Activated naive CD8-positive, alpha-beta T cell (primary cell): ENCODE data around the gene PKHD1.

ENCODE experiments used
- H3K27ac Mint-ChIP-seq: one replicate; pipeline ENCODE4 v1.8.0; 2021; ENCODE audit warnings: mixed read lengths
- H3K27me3 Mint-ChIP-seq: one replicate; pipeline ENCODE4 v1.8.0; 2021; ENCODE audit warnings: mixed read lengths
- H3K36me3 Mint-ChIP-seq: one replicate; pipeline ENCODE4 v1.8.0; 2021; ENCODE audit warnings: mixed read lengths
- H3K4me1 Mint-ChIP-seq: one replicate; pipeline ENCODE4 v1.8.0; 2021; ENCODE audit warnings: low read depth, mixed read lengths
- H3K4me3 Mint-ChIP-seq: one replicate; pipeline ENCODE4 v1.8.0; 2021; ENCODE audit warnings: mild to moderate bottlenecking, mixed read lengths
- H3K9me3 Mint-ChIP-seq: one replicate; pipeline ENCODE4 v1.8.0; 2021; ENCODE audit warnings: low read depth, mixed read lengths

Gene PKHD1

GRCh38 chr6:52116605-52116948 lies 29.2 kb upstream of the PKHD1 start:
- Mint-ChIP-seq H3K9me3 (peaks cover 7% of the 10 kb centered on the region), H3K27me3 (peaks cover 5% of the 10 kb centered on the region), H3K4me3 (no peak overlapping the region), H3K27ac (no peak overlapping the region), H3K4me1 (no peaks in the 10 kb centered on the region), H3K36me3 (peaks cover 6% of the 10 kb centered on the region)

- H3K4me3 Mint-ChIP-seq, result no peak overlapping the region
- peaks cover 4% of the 10 kb centered on the region for H3K9me3 Mint-ChIP-seq
- H3K4me1 Mint-ChIP-seq, result no peaks in the 10 kb centered on the region
- H3K27me3 Mint-ChIP-seq, result peaks cover 2% of the 10 kb centered on the region
- peaks cover 3% of the 10 kb centered on the region for H3K36me3 Mint-ChIP-seq
- H3K27ac Mint-ChIP-seq, result no peak overlapping the region
Observed at GRCh38 chr6:52115891-52116604, 28.6 kb upstream of the PKHD1 start.

DNA sequence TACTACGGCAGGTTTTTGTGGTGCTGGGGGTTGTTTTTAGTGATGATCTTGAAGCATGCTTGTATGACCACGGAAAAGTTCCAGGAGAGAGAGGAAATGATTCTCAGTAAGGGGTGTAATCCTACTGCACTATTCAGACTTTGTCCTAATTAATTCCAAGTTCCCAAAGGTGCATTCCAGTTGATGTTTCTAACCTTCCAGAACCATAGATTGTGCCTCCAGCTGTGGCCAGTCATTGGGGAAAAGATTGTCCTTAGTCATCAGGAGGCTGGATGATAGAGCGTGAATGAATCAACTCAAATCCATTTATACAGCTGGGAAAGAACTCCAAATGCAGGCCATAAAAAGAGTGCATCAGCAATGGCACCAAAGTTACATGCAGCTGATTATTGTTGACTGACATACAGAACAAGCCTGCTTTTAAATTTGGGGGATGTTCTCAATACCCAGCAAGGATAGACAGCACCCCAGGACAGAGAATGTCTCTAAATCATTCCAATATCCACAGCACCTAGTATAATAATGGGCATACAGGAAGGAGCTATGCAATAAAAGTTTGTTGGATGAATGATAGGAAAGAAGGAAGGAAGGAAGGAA lies 27.8 kb upstream of the PKHD1 start:
- Mint-ChIP-seq H3K27me3 (peaks cover 2% of the 10 kb centered on the region), H3K4me1 (no peaks in the 10 kb centered on the region), H3K27ac (no peak overlapping the region), H3K4me3 (no peak overlapping the region), H3K9me3 (peaks cover 1% of the 10 kb centered on the region), H3K36me3 (peaks cover 3% of the 10 kb centered on the region)

- no peaks in the 10 kb centered on the region for H3K4me1 Mint-ChIP-seq
- H3K36me3 Mint-ChIP-seq, result peaks cover 3% of the 10 kb centered on the region
- no peak overlapping the region for H3K4me3 Mint-ChIP-seq
- peaks cover 7% of the 10 kb centered on the region for H3K27me3 Mint-ChIP-seq
- H3K27ac Mint-ChIP-seq, result no peak overlapping the region
- H3K9me3 Mint-ChIP-seq, result no peaks in the 10 kb centered on the region
Observed at GRCh38 chr6:52109171-52109571, 21.8 kb upstream of the PKHD1 start.

DNA sequence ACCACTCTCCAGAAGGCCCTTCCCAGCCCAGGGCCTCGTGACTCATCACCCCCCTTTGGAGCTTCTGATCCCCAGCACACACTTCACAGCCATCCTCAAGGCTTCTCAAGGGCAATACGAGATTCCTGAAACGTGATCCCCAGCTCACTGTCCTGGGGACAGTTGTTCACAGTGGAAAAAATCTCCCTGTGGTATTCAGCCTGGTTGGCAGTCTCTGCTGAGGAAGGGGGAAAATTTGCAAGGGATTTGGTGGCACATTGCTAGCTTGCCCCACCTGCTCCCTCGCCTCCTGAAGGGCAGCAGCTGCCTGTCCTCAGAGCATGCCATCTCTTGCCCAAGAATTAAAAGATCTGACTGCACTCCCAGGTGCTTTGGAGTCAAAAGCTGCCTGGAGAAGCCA lies 20.7 kb upstream of the PKHD1 start:
- no peak overlapping the region for H3K4me3 Mint-ChIP-seq
- H3K27ac Mint-ChIP-seq, result no peak overlapping the region
- no peaks in the 10 kb centered on the region for H3K9me3 Mint-ChIP-seq
- peaks cover 3% of the 10 kb centered on the region for H3K36me3 Mint-ChIP-seq
- H3K4me1 Mint-ChIP-seq, result no peaks in the 10 kb centered on the region
- peaks cover 7% of the 10 kb centered on the region for H3K27me3 Mint-ChIP-seq

DNA sequence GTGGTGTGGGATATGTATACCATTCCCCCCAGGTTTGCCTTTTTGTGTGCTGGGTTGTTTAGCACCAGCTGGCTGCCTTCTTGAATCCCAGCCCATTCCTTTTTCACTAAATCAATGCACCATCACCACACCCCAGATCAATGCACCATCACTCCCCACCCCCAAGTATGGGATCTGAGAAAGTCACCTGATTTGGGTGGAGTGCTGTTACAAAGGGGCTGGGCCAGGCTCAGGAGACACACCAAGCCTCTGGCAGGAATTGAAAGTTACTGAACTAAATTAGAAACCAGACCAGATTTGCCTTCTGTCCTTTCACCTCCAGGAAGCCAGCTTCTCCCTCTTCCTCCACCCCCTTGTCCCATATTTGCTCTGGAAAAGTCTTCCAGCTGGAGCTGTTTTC lies 19.6 kb upstream of the PKHD1 start:
- Mint-ChIP-seq H3K27me3 (peaks cover 7% of the 10 kb centered on the region), H3K27ac (no peak overlapping the region), H3K36me3 (no peaks in the 10 kb centered on the region), H3K4me1 (no peaks in the 10 kb centered on the region), H3K4me3 (no peak overlapping the region), H3K9me3 (no peaks in the 10 kb centered on the region)

GRCh38 chr6:52104979-52105378 lies 17.6 kb upstream of the PKHD1 start:
- Mint-ChIP-seq H3K4me3 (no peak overlapping the region), H3K27ac (no peak overlapping the region), H3K36me3 (no peaks in the 10 kb centered on the region), H3K27me3 (peaks cover 12% of the 10 kb centered on the region), H3K9me3 (no peaks in the 10 kb centered on the region), H3K4me1 (no peaks in the 10 kb centered on the region)

GRCh38 chr6:52103623-52104022 lies 16.2 kb upstream of the PKHD1 start:
- Mint-ChIP-seq H3K27me3 (peaks cover 12% of the 10 kb centered on the region), H3K4me1 (no peaks in the 10 kb centered on the region), H3K36me3 (no peaks in the 10 kb centered on the region), H3K27ac (no peak overlapping the region), H3K9me3 (no peaks in the 10 kb centered on the region), H3K4me3 (no peak overlapping the region)

DNA sequence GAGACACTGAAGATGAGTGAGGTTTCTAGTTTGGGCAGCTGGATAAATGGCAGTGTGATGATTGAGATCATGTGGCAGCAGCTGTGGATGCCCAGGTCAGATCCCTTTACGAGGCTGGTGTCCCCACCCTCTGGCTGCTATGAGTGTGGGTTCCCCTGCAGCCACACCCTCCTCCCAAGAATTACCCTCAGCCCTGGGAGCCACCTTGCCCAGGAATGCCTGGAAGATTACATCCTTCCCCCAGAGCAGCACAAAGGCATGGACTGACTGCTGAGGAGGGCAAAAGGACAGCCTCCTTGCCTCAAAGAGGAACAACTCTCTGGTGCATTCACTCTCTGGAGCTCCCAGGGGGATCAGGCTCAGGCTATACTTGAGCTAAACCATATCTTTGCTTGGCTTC lies 15.0 kb upstream of the PKHD1 start:
- no peaks in the 10 kb centered on the region for H3K36me3 Mint-ChIP-seq
- no peaks in the 10 kb centered on the region for H3K9me3 Mint-ChIP-seq
- peaks cover 12% of the 10 kb centered on the region for H3K27me3 Mint-ChIP-seq
- no peaks in the 10 kb centered on the region for H3K4me1 Mint-ChIP-seq
- H3K4me3 Mint-ChIP-seq, result no peak overlapping the region
- H3K27ac Mint-ChIP-seq, result no peak overlapping the region

DNA sequence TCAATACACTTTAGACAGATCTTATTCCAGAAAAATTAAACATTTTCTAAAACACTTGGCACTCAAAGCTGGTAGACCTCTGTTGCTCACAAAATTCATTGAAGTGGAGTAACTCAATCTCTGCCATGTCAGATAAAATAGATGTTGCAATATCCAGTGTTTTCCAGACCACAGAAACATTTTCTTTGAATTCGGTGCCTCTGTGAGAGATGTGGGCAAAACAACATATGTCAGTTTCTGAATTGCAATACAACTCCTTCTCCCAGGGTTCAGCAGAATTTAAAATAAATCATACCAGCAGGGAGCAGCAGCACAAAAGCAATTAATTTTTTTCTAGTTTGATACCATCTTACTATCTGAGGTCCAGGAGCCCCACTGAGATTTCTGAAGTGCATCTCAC lies 11.3 kb upstream of the PKHD1 start:
- Mint-ChIP-seq H3K27me3 (peaks cover 12% of the 10 kb centered on the region), H3K9me3 (no peaks in the 10 kb centered on the region), H3K27ac (no peak overlapping the region), H3K4me3 (no peak overlapping the region), H3K4me1 (no peaks in the 10 kb centered on the region), H3K36me3 (no peaks in the 10 kb centered on the region)

- H3K36me3 Mint-ChIP-seq, result no peaks in the 10 kb centered on the region
- H3K27ac Mint-ChIP-seq, result no peak overlapping the region
- no peak overlapping the region for H3K4me3 Mint-ChIP-seq
- peaks cover 3% of the 10 kb centered on the region for H3K27me3 Mint-ChIP-seq
- H3K9me3 Mint-ChIP-seq, result no peaks in the 10 kb centered on the region
- H3K4me1 Mint-ChIP-seq, result no peaks in the 10 kb centered on the region
Observed at GRCh38 chr6:52089758-52090348, 2.4 kb upstream of the PKHD1 start.

DNA sequence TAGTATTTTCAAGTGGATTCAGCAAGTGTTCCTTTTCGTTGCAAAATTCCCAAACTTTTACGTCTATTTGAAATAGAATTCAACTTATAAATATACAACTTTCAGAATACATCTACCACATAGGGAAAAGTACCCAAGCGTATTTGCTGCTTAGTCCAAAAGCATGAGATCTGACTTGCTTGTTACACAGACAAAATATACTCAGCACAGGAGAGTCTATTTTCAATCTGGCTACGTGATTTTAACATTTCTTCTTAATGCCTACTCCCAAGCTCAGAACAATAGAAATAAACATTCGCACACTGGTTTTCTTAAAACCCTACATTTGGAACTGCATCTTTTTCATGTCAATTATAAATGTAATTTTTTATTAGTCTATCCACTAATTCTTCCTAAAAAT lies 672 bp downstream of the PKHD1 start:
- Mint-ChIP-seq H3K27ac (no peak overlapping the region), H3K4me3 (no peak overlapping the region), H3K36me3 (no peaks in the 10 kb centered on the region), H3K4me1 (no peaks in the 10 kb centered on the region), H3K27me3 (peaks cover 10% of the 10 kb centered on the region), H3K9me3 (no peaks in the 10 kb centered on the region)

DNA sequence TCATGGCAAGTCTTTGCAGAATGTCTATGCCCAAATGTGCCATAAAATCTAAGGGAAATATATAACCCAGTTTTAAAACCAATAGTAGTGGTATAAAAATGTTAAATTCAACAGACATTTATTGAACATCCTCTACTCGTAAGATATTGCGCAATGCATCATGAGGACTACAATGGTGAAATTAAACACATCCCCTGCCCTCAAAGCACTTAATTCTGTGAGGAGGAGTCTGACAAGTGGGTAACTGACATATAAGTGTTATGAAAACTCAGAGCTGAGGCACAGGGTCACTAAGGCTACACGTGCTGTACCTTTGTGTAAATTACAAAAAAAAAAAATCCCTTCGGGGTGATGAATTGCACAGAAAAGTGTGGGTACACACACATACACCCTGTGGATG lies 6.2 kb downstream of the PKHD1 start:
- no peaks in the 10 kb centered on the region for H3K4me1 Mint-ChIP-seq
- H3K27ac Mint-ChIP-seq, result no peak overlapping the region
- H3K27me3 Mint-ChIP-seq, result peaks cover 17% of the 10 kb centered on the region
- H3K9me3 Mint-ChIP-seq, result no peaks in the 10 kb centered on the region
- no peaks in the 10 kb centered on the region for H3K36me3 Mint-ChIP-seq
- H3K4me3 Mint-ChIP-seq, result no peak overlapping the region

DNA sequence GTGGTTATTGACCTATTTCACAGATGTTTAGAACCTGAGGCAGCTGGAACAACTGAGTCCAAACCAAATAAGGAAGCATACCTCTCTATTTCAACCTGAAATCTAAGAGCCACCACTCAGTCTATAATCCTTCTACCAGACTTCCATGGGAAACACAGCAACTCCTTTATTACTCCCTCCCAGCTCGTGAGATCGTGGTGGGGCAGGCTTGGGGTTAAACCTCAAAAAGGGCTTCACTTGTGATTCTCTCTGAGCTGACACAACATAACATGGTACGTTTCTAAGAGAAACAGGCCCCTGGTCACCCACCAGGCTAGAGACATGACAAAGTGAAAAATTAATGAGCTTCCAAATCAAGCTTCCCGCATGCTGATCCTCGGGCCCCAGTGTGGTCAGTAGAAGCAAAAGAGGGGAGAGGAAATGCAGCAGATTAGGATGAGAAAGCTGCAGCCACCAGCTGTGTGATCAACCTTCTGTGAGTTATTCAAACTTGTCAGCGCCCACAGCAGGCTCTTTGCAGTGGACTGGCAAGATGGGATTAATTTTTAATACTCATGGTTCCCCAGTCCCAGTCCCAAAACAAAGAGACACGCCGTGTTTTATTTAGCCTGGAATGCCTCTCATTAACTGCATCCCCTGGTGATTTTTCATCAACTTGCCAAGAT lies 9.3 kb downstream of the PKHD1 start:
- Mint-ChIP-seq H3K9me3 (no peaks in the 10 kb centered on the region), H3K27me3 (peaks cover 15% of the 10 kb centered on the region), H3K27ac (no peak overlapping the region), H3K4me1 (no peaks in the 10 kb centered on the region), H3K36me3 (no peaks in the 10 kb centered on the region), H3K4me3 (no peak overlapping the region)

GRCh38 chr6:52077180-52077884 lies 10.1 kb downstream of the PKHD1 start:
- Mint-ChIP-seq H3K4me1 (no peaks in the 10 kb centered on the region), H3K4me3 (no peak overlapping the region)

More at GRCh38 chr6:52077180-52077884, 10.1 kb downstream of the PKHD1 start:
- Mint-ChIP-seq H3K36me3 (no peaks in the 10 kb centered on the region), H3K27me3 (peaks cover 12% of the 10 kb centered on the region), H3K27ac (no peak overlapping the region), H3K9me3 (no peaks in the 10 kb centered on the region)
